Measurements from ENCODE around the gene MLLT6. TPM values are rescaled to one million over a fixed set of nuclear protein-coding genes. Genes with fewer than 3 reads are reported as not detected.

The MLLT6 gene
- total and polyA plus RNA-seq, 2 of the 13 experiments (the other 11 are each of a cell fraction or from before 2014, with no cell fraction given): 50.7 to 69.5 TPM

DNA sequence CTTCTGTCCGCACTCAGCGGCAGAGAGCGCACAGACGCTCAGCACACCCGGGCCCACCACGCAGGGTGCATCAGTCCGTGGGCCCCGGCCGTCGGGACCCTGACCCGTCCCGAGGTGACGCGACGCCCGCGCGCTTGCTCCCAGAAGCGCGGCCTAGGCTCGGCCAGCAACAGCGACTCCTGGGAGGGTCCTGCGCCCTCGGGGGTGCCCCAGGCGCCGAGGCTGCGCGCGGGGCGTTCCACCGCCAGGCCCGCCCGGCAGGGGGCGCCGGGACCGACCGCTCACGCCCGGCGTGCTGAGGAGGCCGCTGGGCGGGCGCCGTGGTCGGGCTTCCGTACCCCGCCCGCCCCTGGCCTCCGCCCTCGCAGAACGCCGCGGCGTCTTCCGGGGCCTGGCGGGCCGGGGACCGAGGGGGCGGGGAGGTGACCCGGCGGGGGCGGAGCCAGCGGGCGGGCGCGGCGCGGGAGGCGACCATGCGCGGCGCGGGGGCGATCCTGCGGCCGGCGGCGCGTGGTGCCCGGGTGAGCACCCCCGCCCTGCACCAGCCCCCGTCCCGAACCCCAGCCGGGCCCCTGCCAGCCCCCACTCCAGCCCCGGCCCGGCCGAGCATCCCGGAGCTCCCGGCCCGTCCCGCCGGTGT, 24.9 kb downstream of the MLLT6 start, which contains the start of gene CISD3 (continued):
- TF ChIP-seq, protein P1, sequence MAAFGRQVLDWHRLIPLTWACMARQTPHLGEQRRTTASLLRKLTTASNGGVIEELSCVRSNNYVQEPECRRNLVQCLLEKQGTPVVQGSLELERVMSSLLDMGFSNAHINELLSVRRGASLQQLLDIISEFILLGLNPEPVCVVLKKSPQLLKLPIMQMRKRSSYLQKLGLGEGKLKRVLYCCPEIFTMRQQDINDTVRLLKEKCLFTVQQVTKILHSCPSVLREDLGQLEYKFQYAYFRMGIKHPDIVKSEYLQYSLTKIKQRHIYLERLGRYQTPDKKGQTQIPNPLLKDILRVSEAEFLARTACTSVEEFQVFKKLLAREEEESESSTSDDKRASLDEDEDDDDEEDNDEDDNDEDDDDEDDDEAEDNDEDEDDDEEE (CRISPR knock-in tag; IDR thresholded peaks at IDR 0.05): no peak
- TF ChIP-seq RFX5 (IDR thresholded peaks at IDR 0.05; ENCODE audit: low read depth, low read length): no peak
- TF ChIP-seq YY1 (IDR thresholded peaks at IDR 0.05; ENCODE audit: insufficient read depth, insufficient replicate concordance, low read depth, low read length): peak; percentile 87
- no peak for TF ChIP-seq ZNF780A (CRISPR knock-in tag; IDR thresholded peaks at IDR 0.05)
- no peak for TF ChIP-seq XBP1 (CRISPR knock-in tag; IDR thresholded peaks at IDR 0.05)
- TF ChIP-seq TAF15 (IDR thresholded peaks at IDR 0.05; ENCODE audit: low read depth, low read length, poor library complexity, severe bottlenecking): no peak
- TF ChIP-seq FLYWCH1 (CRISPR knock-in tag; IDR thresholded peaks at IDR 0.05): no peak
- no peak for TF ChIP-seq KDM1A (CRISPR knock-in tag; IDR thresholded peaks at IDR 0.05)
- no peak for TF ChIP-seq ZNF850 (CRISPR knock-in tag; conservative IDR thresholded peaks at IDR 0.05)
- TF ChIP-seq STAG1 (CRISPR knock-in tag; IDR thresholded peaks at IDR 0.05): peak; percentile 54
- TF ChIP-seq GABPA (IDR thresholded peaks at IDR 0.05; ENCODE audit: low read depth, low read length): peak; percentile 51
- no peak; the same call in 1 of the 2 replicates for TF ChIP-seq GABPA (CRISPR knock-in tag; IDR thresholded peaks at IDR 0.05; ENCODE audit: low read depth)
- TF ChIP-seq GFI1 (CRISPR knock-in tag; IDR thresholded peaks at IDR 0.05; ENCODE audit: borderline replicate concordance): no peak
- TF ChIP-seq, protein P2, sequence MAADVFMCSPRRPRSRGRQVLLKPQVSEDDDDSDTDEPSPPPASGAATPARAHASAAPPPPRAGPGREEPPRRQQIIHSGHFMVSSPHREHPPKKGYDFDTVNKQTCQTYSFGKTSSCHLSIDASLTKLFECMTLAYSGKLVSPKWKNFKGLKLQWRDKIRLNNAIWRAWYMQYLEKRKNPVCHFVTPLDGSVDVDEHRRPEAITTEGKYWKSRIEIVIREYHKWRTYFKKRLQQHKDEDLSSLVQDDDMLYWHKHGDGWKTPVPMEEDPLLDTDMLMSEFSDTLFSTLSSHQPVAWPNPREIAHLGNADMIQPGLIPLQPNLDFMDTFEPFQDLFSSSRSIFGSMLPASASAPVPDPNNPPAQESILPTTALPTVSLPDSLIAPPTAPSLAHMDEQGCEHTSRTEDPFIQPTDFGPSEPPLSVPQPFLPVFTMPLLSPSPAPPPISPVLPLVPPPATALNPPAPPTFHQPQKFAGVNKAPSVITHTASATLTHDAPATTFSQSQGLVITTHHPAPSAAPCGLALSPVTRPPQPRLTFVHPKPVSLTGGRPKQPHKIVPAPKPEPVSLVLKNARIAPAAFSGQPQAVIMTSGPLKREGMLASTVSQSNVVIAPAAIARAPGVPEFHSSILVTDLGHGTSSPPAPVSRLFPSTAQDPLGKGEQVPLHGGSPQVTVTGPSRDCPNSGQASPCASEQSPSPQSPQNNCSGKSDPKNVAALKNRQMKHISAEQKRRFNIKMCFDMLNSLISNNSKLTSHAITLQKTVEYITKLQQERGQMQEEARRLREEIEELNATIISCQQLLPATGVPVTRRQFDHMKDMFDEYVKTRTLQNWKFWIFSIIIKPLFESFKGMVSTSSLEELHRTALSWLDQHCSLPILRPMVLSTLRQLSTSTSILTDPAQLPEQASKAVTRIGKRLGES (CRISPR knock-in tag; IDR thresholded peaks at IDR 0.05; ENCODE audit: borderline replicate concordance): no peak
- TF ChIP-seq, protein P3, sequence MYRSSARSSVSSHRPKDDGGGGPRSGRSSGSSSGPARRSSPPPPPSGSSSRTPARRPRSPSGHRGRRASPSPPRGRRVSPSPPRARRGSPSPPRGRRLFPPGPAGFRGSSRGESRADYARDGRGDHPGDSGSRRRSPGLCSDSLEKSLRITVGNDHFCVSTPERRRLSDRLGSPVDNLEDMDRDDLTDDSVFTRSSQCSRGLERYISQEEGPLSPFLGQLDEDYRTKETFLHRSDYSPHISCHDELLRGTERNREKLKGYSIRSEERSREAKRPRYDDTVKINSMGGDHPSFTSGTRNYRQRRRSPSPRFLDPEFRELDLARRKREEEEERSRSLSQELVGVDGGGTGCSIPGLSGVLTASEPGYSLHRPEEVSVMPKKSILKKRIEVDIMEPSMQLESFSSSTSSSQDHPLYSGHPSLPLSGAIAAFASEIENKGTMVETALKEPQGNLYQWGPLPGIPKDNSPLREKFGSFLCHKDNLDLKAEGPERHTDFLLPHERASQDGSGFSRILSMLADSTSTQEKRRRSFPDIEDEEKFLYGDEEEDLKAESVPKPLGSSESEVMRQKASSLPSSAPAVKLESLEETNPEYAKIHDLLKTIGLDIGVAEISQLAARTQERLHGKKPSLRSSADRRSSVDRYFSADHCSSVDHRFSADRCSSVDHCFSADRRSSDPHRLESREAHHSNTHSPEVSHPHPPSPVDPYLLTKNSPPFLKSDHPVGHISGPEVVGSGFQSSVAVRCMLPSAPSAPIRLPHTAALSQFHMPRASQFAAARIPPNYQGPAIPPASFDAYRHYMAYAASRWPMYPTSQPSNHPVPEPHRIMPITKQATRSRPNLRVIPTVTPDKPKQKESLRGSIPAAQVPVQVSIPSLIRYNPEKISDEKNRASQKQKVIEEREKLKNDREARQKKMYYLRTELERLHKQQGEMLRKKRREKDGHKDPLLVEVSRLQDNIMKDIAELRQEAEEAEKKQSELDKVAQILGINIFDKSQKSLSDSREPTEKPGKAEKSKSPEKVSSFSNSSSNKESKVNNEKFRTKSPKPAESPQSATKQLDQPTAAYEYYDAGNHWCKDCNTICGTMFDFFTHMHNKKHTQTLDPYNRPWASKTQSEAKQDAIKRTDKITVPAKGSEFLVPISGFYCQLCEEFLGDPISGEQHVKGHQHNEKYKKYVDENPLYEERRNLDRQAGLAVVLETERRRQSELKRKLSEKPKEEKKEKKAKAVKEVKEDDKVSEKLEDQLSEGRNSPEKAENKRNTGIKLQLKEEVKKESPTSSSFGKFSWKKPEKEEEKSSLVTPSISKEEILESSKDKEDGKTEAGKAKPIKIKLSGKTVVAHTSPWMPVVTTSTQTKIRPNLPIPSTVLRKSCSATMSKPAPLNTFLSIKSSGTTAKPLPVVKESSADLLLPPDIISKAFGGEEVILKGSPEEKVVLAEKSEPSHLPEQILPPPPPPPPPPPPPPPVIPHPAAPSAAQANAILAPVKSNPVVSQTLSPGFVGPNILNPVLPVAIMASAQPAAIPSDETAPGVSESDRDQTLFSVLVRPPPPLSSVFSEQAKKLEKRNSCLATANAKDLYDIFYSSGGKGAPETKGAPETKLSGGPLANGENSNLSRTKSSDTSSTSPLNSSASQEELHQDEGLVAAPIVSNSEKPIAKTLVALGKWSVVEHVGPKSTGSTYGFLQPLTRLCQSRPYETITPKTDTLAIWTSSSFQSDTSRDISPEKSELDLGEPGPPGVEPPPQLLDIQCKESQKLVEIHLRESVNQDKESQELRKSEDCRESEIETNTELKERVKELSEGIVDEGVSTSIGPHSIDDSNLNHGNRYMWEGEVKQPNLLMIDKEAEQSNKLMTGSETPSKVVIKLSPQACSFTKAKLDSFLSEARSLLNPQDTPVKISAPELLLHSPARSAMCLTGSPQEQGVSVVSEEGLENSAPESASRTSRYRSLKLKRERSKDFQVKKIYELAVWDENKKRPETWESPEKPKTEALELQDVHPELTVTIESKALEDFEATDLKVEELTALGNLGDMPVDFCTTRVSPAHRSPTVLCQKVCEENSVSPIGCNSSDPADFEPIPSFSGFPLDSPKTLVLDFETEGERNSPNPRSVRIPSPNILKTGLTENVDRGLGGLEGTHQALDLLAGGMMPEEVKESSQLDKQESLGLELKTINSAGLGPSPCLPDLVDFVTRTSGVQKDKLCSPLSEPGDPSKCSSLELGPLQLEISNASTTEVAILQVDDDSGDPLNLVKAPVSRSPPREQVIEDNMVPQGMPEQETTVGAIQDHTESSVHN (CRISPR knock-in tag; IDR thresholded peaks at IDR 0.05): no peak
- TF ChIP-seq, protein P4, sequence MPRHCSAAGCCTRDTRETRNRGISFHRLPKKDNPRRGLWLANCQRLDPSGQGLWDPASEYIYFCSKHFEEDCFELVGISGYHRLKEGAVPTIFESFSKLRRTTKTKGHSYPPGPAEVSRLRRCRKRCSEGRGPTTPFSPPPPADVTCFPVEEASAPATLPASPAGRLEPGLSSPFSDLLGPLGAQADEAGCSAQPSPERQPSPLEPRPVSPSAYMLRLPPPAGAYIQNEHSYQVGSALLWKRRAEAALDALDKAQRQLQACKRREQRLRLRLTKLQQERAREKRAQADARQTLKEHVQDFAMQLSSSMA (CRISPR knock-in tag; IDR thresholded peaks at IDR 0.05): peak; percentile 65; the same call in 1 of the 2 replicates

Measured in HepG2 (cell line).